Astrocyte of the cerebellum (primary cell): Measurements from ENCODE around the gene SESN1.

Experiments
- DNase-seq: peaks from one replicate; pipeline ENCODE4 v3.0.0-alpha.2; 2011; ENCODE audit warnings: low read depth
- H3K4me3 ChIP-seq: 2 replicates; pipeline ENCODE4 v1.5.1; 2011; ENCODE audit warnings: mild to moderate bottlenecking, low read depth, low read length, moderate library complexity
- in situ Hi-C: cut with HindIII; loops from 2 replicates; pipeline ENCODE4 v1.10.0; 2017; ENCODE audit warnings: low sequenced_read_pairs
- TF ChIP-seq, protein P1 (sequence below): IDR thresholded peaks from 2 replicates; pipeline ENCODE4 v1.5.1; 2012; ENCODE audit warnings: low read length, low read depth, moderate library complexity, mild to moderate bottlenecking; ENCODE audit errors: missing control alignments

The SESN1 gene

DNA sequence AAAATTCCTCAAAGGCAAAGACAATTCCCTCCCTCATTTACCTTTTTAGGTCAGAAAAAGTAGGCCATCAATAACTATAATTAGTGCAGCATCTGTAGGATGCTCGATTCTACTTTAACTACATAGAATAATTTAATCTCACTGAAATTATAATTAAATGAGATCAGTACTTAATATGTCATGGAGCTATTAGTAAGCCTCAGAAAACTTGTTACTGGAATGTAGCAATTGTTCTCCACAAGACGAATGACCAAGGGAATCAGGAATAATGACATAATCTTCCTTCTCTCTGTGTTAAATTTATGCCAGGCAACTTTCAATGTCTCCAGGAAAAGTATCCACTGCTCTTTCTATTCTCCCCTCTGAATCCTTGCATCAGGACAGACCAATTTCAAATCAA is 34.1 kb downstream of the SESN1 start:
- in situ Hi-C loops = loop anchor here (10.0 kb wide), 1 partner anchor 516 kb away; no protein-coding TSS in a partner anchor
- TF ChIP-seq, protein P1, sequence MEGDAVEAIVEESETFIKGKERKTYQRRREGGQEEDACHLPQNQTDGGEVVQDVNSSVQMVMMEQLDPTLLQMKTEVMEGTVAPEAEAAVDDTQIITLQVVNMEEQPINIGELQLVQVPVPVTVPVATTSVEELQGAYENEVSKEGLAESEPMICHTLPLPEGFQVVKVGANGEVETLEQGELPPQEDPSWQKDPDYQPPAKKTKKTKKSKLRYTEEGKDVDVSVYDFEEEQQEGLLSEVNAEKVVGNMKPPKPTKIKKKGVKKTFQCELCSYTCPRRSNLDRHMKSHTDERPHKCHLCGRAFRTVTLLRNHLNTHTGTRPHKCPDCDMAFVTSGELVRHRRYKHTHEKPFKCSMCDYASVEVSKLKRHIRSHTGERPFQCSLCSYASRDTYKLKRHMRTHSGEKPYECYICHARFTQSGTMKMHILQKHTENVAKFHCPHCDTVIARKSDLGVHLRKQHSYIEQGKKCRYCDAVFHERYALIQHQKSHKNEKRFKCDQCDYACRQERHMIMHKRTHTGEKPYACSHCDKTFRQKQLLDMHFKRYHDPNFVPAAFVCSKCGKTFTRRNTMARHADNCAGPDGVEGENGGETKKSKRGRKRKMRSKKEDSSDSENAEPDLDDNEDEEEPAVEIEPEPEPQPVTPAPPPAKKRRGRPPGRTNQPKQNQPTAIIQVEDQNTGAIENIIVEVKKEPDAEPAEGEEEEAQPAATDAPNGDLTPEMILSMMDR = no peak
- DNase-seq = no peak
- H3K4me3 ChIP-seq = no peak overlapping the region

DNA sequence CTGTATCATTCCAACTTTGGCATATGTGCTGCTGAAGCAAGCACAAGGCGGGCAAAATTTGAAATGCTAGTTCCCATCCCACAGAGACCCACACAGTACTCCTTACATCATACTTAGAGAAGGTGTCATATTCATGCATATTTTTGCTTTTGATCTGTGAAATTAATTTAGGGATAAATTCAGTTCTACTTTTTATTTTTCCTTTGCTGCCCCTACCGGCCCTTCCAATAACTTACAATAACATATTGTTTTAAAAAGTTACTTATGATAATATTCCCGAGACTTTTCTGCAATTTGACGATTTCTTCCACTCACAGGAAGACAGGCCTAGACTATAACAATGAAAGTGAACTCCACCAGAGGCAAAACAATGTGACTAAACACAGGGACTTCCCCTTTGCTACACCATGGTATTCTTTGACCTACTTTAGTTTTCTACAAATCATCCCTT is 35.0 kb downstream of the SESN1 start:
- DNase-seq = no peak
- TF ChIP-seq, protein P1 = no peak
- no peak overlapping the region for H3K4me3 ChIP-seq
- in situ Hi-C loops = loop anchor here (10.0 kb wide), 1 partner anchor 515 kb away; no protein-coding TSS in a partner anchor

DNA sequence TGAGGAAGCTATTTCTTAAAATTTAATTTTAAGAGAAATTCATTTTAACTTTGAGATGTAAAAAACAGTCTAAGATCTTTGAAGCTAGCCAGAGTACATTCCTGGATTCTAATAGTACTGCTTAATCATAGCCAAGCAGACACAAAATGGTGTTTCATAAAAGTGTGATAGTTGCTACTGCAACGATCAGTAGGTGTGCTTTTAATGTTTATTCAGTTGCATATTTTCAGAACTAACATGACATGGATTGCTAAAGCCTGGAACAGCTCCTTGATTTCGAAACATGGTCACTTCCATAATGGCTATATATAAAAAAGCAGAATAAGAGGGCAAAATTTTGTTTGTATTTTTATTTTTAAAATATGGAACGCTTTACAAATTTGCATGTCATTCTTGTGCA is 35.5 kb downstream of the SESN1 start:
- in situ Hi-C loops = no loop called here
- TF ChIP-seq, protein P1 = no peak
- no peak for DNase-seq
- no peak overlapping the region for H3K4me3 ChIP-seq

DNA sequence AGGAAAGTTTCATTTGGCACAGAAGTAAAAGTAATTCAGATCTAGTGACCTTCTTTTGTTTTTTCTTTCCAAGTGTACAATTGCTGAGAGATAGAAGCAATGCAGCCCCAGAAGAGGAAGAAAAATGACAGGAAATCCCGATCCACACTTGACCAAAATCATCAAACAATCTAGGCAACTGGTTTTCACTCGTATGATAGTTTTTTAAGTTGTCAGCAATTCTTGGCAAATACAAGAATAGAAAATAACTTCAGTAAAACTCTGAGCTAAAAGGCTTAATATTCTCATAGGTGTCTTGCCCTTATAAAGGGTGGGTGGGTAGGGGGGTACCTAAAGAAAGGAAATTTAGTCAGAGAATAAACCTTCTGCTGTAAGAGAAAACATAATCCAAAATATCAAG is 36.0 kb downstream of the SESN1 start:
- DNase-seq = no peak
- TF ChIP-seq, protein P1 = no peak
- no peak overlapping the region for H3K4me3 ChIP-seq
- in situ Hi-C loops = no loop called here

DNA sequence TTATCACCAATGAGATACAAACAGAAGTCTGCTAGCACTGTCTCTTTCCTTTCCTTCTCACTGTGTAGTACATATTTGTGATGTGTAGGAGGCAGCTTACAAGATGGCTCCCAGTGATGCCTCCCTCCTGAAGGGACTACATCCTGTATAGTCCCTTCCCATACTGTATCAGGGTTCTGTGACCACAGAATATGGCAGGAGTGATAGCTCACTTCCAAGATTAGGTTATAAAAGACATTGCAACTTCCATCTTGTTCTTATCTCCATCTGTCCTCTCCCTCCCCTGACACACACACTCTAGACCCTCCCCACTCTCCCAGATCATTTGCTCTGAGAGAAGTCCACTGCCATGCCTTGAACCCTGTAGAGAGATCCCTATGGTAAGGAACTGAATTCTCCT is 38.0 kb downstream of the SESN1 start:
- TF ChIP-seq, protein P1 = no peak
- H3K4me3 ChIP-seq = no peak overlapping the region
- in situ Hi-C loops = no loop called here
- DNase-seq = no peak

DNA sequence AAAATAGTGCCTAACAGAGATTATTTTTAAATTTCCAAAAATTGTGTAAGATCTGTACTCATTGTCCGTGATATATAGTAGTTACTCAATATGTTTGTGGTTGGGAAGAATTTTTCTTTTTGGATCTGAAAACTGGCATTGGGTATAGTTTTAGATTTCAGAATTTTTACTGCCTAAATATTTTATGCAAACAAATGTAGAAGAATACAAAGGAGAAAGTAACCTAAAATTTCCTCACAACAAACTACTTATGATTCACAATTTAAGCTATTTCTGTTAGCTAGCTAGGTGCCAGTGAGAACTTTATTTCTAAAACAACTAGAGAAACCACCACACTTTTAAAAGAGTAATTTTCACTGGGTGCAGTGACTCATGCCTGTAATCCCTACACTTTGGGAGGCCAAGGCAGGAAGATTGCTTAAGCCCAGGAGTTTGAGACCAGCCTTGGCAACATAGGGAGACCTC is 38.8 kb downstream of the SESN1 start:
- no peak for DNase-seq
- TF ChIP-seq, protein P1 = no peak
- H3K4me3 ChIP-seq = no peak overlapping the region
- in situ Hi-C loops = no loop called here
